GM19438 (cell line): Measurements from ENCODE around the gene COL15A1.

ENCODE experiments used
- ATAC-seq: cut with Tn5 transposase; IDR thresholded peaks from one replicate; pipeline ENCODE4 v1.9.1; 2021; ENCODE audit warnings: low read depth; ENCODE audit not compliant: unreplicated experiment

The COL15A1 gene

DNA sequence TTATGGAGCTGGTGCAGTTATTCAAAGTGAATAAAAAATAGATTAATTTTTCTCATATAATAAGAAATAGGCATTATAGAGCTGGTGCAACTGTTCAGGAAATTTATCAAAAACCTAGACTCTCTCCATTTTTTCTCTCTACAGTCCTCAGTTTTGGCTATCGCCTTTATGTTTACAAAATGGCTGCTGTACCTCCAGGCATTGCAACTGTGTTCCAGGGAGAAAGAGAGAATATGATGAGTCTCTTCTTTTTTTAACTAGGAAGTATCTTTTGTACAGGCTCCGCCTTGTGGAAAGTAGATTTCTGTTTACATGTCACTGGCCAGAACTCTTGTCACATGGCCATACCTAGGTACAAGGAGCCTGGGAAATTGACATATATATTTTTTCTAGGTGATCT, 158.1 kb downstream of the COL15A1 start:
- ATAC-seq, result no peak

DNA sequence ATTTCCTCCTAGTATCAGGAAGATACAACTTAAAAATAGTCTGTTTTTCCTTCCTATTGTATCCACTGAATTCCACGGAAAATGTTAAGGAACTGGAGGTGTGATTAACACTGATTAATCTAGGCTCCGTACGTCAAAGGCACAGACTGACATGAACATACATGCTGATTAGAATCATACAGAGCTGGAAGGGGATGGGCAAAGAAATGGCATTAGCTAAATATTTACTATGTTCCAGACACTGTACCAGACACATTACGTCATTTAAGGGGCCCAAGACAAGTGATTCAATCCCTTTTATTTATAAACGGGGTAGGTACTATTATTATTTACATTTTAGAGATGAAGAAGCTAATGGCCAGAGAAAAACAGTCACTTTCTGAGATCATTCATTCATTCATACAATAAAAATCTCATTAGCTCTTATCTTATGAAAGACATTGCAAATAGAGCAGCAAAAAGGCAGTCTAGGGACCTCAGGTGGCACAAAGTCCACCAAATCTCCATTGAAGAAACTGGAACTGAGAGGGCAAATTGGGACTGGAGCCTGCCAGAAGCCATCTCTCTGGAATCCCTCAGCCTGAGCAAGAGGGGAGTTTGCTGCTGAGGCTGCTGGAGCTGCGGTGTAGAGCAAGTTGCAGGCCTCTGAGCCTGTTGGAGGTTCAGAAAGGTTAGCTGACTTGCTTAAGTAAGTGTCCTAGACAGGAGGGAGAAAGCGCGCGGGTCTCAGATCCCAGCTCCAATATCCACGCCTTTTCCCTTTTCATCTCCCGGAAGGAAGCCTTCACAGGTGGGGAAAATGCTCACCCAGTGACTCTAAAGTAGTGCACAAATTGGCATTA, 159.6 kb downstream of the COL15A1 start:
- no peak for ATAC-seq

DNA sequence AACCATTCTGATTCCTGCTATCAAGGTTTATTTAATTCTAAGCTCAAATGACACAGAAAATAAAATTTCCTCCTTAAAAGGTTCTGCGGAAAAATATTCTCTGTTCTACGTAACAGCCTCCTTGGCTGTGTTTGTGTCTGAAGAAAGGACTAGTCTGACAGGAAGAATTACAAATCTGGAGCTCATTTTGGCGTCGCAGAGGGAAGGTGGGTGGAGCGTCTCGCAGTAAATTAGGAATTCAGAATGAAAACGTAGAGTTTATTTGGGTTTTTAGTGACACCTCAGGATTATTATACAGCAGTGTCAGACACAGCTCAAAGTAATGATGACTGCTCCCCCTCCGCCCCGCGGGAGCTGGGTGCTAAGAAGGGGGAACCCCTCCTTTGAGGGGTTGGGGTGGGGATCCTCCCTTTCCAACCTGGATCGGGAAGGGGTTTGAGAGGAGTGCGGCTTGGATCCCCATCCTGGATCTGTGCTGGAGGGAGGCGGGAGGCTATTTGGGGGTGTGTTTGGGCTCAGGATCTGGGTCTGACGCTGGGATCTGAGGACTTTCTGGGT, 160.3 kb downstream of the COL15A1 start:
- no peak for ATAC-seq

DNA sequence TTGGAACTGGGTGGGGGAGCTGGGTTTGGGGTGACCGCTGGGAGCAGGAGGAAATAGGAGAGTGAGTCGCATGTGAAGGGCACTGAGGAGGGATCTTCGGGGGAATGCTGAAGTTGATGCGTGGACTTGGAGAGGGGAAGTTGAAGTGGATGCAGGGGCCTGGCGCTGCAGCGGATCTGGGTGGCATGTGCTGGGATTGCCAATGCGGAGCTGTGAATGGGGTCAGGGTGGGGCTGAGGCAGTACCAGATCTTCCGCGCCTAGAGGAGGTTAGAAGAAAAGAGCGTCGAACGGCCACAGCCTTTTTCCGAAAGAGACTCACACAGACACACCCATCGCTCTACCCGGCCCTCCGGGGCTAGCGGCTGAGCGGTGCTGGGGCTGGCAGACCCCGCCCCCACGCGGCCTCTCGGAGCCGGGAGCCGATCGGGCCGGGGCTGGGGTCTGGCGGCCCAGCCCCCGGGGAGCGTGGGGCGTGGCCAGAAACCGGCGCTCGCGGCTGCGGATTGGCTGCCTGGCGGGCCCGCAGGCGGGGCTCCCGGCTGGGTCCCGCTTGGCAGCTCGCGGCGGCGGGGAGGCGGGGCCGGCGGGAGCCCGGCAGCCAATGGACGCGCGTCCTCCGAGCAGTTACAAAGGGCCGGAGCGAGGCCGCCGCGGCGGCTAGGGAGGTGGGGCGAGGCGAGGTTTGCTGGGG, 160.9 kb downstream of the COL15A1 start, which contains the start of gene TGFBR1:
TSS of gene TGFBR1 (plus strand) at position 655 of the 693 bp plus-strand sequence. CDS start 93 bp downstream, outside the sequence.
- ATAC-seq, result peak; percentile 79

DNA sequence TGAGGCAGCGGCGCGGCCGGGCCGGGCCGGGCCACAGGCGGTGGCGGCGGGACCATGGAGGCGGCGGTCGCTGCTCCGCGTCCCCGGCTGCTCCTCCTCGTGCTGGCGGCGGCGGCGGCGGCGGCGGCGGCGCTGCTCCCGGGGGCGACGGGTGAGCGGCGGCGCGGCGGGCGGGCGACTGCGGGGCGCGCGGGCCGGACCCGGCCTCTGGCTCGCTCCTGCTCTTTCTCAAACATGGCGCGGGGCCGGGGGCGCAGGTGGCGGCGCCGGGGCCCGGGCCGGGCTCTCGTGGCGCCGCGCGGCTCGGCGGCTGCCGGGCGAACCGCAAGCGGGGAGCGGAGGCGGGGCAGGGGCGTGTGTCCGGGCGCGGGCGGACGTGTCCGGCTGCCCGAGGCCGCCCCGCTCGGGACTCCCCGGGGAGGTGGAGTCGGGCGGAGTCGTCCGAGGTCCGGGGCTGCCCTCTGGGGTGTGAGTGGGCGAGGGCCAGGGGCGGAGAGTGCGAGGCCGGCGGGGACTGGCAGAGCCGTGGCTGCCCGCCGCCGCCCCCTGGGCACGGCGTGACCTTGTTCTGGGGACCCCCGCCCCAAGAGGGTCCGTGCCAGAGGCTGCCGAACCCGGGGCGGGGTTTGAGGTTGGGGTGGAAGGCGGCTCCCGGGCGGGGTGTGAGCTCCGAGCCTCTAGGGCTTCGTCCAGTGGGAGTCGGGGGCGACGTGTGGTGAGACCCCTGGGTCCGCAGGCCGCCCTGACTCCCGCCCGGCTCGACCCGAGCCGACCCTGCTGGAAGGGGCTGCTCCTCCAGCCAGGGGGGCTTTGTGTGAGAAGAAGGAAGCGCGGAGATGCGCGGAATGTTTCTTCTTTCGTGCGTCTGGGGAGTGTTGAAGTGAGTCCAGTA, 161.7 kb downstream of the COL15A1 start:
- peak; percentile 64 for ATAC-seq

DNA sequence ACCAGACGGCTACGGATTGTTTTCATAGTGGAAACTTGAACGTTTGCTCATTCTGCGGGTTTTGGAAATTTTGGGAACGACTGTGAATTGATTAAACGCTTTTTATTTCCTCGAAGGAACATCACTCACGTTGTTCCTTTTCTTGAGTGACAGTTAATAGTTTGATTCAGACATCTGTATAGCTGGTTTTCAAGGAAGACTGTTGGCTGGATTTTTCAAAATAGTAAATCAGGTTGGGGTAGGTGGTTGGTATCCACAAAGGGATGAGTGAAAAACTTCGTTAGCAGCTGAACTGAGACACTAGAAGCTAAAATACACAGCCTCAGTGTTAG, 162.3 kb downstream of the COL15A1 start:
- no peak for ATAC-seq

DNA sequence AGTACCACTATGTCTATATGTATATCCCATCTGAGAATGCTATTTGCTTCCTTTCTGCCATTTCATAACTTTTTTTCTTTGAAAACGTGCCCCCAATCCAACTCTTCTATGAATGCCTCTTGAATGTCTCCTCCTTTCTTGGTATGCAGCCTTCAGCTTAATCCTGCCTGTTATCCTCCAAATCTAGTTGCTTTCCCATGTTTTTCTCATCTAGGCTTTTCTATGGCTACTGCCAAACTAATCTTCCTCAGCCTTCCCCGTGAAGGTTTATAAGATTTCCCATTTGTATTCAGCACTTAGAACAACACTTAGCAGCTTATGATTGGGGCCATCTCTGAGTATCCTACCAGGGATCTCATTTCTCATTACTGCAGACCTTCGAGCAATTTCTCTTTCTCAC, 163.7 kb downstream of the COL15A1 start:
- ATAC-seq, result no peak

DNA sequence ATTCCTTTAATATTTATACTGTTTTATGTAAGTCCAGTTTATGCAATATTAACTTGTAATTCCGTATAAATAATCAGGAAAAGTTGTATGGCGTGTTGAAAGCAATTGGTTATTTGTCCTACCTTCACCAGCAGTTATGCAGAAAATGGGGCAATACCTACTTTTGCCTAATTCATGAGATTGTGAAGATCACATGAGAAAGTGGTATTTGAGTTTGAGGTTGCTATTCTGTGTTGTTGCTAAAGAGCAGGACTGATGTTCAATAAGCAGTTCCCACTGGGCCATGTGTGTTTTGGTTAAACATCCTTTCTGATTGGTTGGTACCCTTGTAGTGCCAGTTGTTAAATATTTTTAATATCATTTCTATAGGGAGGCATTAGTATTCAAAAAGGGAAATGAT, 164.4 kb downstream of the COL15A1 start:
- no peak for ATAC-seq

DNA sequence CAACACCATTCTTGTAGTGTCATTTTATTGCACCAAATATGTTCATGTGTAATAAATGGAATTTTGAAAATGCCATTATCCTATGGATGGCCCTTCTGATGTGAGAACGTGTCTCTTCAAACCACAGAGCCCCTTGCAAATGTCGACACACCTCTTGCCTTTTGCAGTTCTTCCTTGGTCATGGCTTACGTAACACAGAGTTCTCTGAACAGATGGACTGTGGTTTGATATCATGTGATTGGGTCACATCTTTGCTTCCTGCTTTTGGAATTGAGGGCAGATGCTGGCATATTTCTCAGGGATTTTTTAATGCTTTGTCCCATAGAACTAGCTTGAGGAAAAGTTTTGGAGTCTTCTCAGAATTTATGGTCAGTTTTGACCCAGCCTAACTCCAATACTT, 165.8 kb downstream of the COL15A1 start:
- no peak for ATAC-seq

DNA sequence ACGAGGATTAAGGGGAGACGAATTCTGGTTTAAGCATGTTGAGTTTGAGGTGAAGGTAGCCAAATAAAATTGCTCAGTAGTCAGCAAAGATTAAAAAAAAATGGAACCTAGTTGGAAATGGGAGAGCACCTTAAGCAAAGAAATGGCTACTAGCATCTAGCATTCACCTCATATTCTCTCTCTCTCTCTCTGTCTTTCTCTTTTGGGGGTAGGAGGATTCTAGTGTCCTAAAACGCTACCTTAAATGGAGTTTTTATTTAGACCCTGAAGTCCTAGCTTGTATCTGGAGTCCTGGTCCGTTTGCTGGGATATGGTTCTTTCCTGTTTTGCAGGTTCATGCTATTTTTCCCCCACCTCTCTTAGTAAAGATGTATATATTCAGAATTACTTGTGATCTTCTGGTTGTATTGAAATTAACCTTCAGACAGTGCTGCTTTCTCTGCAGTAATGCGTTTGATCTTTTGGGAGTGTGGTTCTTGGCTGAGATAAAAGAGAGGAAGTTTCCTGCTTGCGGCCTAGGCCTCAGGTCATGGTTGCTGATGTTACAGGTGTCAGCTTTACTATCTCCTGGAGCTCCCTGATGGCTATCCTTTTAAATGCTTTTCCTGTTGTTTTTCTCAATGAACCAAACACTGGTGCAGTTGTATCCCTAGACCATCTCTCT, 169.2 kb downstream of the COL15A1 start:
- ATAC-seq, result no peak

DNA sequence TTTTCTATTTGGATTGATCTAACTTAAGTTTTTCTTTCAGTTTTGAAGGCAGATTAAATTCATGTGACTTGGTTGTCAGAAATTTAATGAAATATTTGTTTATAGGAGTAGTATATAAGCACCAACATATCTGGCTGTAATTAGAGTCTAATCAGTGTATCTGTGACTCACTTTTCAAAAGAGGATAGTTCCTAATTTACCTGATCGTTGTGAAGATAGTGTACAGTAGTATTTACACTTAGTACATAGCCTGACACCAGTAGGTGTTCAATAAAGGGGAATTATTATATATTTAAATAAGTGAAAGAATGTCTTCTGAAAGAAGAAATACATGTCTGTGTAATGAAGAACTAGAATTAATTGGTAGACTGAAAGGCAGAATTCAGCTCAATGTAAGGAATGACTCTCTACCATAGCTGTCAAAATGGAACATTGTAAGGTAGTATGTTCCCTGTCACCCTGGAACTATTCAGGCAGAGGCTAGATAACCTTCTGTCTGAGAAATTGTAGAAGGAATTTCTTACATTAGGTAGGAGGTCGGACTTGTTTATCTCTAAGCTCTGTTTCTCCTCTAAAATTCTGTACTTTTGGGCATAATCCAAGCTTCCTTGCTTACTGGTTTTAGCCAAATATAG, 169.8 kb downstream of the COL15A1 start:
- no peak for ATAC-seq

DNA sequence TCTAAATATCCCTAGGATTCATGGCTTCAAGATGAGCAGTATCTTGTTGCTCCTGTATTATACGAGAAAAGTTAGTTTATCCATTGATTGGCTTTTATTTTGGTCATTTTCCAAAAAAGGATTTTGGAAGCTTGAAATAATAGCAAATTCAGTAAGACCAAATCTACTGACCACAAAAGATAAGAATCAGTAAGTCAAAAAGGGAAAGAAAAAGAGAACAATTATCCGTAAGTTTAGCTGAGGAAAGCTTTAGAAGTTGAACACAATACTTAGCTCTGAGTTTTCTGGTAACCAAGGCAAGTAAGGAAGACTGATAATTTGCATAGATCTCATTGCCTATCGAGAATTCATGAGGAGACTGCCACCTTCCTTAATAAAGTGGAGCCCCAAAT, 170.3 kb downstream of the COL15A1 start:
- no peak for ATAC-seq

DNA sequence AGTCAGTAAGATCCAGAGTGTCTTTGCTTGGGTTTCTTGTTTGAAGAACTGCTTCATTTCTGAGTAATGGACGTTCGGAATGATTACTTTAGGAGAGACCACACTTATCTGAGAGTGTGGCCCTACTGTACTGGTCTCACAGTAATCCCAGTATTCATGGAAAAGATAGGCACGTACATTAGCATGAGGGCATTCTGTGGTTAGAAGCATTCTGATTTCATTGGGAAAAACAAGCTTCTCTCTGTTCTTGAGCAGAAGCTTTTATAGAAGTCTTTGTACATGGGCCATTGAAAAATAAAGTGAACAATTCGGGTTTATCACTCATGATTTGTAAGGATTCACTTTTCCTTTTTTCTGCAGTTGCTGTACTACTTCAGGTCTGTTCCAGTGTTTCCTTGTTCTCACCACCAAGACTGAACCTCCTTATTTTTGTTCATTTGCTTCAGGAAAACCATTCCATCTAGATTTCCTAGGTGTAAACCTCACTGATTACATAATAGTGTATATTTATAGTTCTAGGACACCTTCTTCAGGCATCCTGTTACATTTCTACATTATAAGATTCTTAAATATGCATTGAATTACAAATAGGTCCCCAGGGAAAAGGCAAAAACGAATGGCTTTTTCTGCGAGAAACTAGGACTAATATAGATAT, 171.3 kb downstream of the COL15A1 start:
- ATAC-seq, result no peak

DNA sequence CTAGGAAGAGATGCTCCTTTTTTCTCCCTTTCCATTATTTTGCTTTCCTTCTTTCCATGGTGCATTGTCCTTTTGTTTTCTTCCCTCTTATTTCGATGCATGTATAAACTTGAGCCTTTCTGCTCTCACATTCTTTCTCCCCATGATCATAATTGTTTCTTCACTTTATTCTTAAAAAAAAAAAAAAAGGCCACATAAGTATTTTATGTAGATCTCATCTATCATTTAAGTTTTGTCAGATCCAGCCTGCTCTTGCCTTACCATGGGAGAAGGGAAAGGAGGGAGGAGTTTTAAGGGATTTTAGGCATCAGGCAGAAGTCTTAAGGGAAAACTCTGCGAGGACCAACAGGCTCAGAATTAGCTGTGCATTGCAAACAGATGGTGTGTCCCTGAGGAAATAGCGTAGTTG, 172.3 kb downstream of the COL15A1 start:
- ATAC-seq, result no peak

DNA sequence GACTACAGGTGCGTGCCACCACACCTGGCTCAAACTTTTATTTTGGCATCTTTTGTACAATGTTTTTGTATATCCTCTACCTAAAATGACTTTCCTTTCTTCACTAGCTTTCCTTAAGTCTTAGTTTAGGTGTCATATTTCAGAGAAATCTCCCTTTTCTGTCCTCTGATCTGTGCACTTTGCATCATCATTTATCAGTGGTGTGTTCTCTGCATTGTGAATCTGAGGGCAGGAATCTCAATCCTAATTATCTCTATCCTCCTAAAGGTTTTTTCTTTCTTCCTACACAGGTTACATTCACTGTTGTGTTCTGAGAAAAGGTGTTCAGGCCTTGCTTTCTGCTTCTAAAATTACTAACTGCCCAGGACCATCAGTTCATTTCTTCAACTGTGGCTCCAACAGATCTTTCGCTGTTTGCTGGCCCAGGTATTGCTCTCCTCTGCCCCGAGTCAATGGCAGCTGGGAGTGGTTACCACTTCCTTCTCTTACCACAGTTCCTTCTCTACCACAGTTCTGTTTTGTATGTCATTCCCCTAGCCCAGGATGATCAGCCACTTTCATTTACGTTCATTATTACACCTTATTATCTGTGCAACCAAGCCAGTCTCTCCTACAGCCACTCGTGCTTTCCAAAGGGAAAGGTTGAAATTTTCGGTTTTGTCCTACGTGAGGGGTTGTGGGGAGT, 175.2 kb downstream of the COL15A1 start:
- peak; percentile 100 for ATAC-seq

DNA sequence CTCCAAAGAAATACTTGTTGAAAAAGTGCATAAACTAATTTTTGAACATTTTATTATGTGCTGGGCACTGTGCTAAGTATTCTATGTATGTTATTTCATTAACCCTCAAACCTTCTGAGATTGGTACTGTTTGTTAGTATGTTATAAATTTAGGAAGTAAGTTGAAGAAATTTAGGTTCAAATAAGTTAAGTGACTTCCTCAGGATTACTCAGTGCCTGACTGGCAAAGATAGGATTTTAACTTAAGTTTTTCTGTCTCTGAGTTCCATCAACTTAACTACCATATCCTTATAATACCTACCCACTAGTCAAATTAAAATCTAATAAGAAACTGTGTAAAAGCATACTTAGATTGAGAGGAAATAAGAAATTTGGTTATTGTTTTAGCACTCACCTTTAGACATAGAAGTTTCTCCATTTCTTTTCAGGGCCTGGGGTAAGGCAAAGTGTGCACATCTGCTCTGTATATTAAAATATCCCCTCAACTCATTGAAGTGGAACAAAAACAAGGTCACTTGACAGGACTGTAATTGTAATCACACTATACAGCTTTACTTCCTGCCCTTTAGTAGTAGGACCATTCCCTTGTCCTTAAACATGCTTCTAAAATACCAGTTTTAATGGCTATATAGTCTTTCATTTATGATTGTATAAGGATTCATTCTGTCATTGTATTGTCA, 176.4 kb downstream of the COL15A1 start:
- ATAC-seq, result no peak
